LHCN-M2 (cell line): ENCODE data around the gene HAGH. TPM values are rescaled to one million over a fixed set of nuclear protein-coding genes. Genes with fewer than 3 reads are reported as not detected.

ENCODE experiments used
- DNase-seq: peaks from one replicate; pipeline ENCODE4 v3.0.0-alpha.2; 2012; ENCODE audit warnings: low read depth
- total RNA-seq: library from RNA; depleted of rRNA; stranded (reverse); fragments of >200 nt; gene quantifications from 2 replicates; pipeline ENCODE4 v1.2.3, GENCODE V29; 2014

The HAGH gene
- total RNA-seq, 1 experiment from 2014 or later = 45.2 TPM

DNA sequence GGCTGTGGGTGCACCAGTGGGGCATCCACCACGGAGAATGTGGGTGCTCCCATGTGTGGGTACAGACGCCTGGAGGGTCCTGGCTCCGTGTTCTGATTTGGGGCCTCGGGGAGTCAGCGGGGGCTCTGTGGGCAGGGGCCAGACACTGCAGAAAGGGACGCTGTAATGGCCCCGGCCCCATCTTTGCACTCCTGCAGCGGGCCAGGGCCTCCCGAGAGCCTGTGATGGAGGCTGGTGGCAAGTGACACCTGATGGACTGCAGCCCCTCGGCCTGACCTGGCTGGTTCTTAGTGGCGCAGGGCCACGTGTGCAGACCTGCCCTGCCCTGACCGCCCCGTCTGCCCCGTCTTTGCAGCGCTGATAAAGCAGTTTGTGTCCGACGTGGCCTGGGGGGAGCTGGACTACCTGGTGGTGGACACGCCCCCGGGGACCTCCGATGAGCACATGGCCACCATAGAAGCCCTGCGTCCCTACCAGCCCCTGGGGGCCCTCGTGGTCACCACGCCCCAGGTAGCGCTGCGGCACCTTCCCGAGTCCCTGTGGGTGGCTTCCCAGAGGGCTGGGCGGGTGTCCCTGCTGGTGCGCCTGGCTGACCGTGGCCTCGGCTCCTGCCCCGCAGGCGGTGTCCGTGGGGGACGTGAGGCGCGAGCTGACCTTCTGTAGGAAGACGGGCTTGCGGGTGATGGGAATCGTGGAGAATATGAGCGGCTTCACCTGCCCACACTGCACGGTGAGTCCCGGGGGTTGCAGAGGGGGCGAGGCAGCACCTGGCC, 39.1 kb downstream of the HAGH start:
- no peak for DNase-seq

DNA sequence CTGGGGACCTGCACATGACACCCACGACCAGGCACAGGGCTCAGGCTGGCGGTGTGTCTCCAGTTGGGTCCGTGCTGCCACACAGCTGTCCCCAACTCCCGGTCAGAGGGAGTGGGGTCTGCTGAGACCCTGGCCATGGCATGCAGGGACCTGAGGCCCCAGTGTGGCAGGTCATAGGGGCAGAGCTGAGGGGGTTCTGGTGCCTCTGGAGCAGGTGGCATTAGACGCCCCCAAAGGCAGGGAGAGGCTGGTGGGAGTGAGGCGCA, 39.6 kb downstream of the HAGH start:
- no peak for DNase-seq

DNA sequence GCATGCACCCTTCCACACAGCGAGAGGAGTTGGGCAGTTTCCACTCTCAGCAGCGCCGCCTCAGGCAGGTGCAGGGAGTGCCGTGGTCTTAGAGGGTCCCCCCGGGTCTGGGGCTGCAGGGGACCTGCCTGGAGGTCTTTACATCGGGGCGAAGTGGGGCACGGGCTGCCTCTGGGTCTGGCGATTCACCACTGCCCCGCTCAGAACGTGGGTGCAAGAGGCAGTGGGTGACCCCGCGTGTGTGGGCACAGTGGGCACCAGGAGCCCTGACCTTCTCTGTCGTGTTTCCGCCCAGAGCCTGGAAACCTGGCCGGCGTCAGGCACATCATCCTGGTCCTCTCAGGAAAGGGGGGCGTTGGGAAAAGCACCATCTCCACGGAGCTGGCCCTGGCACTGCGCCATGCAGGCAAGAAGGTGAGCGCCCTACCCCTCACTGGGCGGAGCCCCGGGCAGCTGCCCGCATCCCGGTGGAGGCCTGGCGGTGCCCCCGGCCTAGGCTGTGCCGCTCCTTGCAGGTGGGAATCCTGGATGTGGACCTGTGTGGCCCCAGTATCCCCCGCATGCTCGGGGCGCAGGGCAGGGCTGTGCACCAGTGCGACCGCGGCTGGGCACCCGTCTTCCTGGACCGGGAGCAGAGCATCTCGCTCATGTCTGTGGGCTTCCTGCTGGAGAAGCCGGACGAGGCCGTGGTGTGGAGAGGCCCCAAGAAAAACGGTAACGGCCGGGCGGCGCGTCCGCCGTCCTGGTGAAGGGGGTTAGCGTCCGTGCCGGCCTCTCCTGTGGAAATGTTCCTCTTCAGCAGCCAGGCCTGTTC, 40.2 kb downstream of the HAGH start:
- no peak for DNase-seq

DNA sequence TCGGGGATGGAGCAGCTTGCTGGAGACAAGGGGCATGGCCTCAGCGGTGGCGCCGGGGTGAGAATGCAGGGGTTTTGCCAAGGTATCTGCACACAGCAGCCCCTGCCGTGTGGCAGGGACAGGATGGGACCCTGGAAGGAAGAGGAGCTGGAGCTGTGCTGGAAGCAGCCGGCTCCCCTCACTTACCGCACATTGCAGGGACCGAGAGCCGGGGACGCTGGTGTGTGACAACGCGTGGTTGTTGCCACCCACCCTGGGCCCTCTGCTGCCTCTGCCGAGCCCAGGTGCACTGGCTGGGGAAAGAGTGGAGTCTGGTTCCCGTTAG, 40.8 kb downstream of the HAGH start:
- no peak for DNase-seq

DNA sequence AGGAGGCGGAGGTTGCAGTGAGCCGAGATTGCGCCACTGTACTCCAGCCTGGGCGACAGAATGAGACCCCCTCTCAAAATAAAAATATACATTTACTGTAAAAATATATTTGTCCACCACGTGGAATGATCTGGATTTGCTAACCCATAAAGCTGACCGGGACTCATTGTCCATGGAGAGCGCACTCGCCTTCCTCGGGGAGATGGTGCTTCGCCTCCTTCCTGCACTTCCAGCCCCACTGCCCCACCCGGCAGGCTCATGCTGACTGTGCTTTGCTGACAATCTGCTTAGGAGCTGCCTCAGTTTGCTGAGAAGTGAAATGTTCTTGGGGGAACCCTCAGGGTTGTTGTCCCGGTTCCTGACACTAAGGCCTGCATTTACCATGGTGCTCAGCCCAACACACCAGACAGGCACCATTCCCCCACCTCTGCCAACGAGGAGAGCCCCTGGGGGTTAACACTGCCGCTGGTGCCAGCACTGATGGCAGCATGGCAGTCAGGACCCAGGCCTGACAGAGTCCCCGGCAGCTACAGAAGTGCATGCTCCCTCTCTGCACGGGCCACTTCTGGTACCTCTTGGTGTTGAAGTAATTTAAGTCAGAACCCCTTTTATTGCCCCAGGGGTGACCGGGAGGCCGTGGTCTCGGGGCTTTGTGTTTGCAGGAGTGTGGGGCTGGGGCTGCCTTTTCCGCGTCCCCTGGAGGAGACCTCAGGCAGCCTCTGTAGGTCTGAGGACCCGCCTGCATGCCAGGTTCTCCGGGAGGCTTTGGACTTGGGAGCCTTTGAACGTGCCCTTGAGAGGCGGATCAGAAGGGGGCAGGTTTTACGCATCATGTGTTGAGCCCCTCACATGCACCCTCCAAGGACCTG, 41.4 kb downstream of the HAGH start:
- no peak for DNase-seq

DNA sequence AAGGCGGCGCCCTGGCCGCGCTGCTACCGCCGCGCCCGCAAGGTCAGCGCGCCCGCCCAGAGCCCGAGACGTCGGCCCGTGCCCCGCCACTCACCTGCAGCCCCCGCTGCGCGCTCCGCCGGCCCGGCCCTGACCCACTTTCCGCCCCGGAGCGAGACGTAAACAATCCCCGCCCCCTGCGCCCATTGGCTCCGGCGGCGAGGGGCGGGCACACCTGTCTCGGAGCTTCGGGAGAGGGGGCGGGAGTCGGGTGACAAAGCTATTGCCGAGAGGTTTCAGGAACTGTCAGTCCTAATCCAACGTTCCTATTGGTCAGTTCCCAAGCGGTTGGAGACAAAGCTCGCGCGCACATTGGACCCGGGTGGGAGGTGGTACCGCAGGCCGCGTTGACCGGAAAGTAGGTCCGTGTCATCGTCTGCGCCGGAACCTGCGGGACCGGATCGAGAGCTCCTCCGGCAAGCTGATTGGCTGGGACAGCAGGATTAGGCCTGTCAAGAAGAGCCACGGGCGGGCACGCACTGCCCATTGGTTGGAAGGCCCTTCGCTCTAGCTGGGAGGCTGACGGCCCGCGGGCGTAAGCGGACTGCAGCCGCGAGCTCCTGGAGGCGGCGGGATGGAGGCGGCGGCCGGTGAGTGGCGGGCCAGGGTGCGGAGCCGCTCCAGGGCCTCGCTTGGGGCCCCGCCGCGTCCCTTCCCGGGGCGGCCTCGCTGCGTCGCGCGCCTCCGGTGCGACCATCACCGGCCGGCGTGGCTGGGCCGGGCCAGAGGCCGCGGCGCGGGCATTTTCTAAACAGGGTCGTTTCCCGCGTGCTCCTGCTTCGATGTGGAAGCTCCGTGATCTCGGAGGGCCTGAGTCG, 44.0 kb downstream of the HAGH start, which contains the start of the genes NUBP2 and SPSB3:
Gene NUBP2 (plus strand): TSS at position 553 of the 857 bp plus-strand sequence. CDS start 61 bp downstream, at position 614.
Gene SPSB3 (minus strand): TSS at position 164 of the 857 bp plus-strand sequence. CDS start 1,088 bp downstream, outside the sequence.
- peak; percentile 100 for DNase-seq

GRCh38 chr16:1781758-1782407, 44.7 kb downstream of the HAGH start:
- no peak for DNase-seq

DNA sequence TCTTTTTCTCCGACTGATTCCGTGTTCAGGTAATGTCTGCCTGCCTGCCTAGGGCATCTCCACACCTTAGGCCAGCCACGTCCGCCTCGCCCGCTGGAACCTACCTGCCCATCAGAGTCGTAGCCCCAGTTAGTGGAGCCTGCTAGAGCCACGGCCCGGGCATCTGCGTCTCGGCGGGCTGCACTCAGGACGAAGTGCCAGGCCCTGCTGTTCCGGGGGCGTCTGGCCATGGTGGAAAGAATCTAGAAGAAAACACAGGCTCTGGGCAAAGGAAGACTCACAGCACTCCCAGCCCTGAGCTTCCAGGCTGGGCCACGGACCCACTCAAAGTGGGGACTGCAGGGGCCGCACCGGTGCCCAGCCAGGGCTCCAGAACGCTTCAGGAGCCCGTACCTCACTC, 45.4 kb downstream of the HAGH start:
- no peak for DNase-seq

- no peak for DNase-seq
Observed at GRCh38 chr16:1780677-1781072, 46.0 kb downstream of the HAGH start.

DNA sequence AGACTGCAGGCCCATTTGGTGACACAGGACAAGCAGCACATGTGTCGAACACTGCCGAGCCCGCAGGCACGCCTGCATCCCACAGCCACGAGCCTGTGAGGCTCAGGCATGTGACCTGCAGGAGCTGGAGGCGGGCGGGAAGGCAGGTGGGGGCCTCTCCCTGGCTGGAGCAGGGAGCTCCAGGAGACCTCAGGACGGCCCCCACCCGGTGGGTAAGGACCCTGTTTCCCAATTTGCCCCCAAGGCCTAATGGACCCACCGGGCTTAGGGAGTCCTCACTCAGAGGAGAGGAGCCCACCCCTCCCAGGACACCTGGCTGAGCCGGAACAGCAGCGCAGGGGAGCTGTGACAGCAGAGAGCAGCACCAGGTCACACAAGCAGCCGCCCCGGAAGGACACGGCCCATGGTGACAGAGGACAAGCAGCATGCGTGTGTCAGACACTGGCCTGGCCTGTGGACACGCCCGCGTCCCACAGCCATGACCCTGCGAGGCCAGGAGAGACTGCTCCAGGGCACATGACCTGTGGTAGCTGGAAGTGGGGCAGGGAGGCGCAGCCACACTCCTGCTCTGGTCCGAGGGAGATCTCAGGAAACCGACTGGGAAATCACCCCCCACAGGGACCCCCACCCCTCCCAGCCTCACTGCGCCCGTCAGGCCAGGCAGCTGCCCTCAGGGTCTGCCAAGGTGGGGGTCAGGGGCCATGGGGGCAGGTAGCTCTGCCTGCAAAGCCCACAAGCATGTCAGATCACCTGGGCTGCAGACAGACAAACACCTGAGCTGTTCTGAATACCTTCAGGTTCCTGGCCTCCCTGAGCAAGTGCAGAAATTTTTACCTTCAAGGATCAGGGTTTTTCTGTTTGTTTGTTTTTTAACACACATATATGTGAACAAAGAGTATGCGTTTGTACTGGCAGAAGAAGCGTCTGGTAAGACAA, 46.6 kb downstream of the HAGH start:
- no peak for DNase-seq

DNA sequence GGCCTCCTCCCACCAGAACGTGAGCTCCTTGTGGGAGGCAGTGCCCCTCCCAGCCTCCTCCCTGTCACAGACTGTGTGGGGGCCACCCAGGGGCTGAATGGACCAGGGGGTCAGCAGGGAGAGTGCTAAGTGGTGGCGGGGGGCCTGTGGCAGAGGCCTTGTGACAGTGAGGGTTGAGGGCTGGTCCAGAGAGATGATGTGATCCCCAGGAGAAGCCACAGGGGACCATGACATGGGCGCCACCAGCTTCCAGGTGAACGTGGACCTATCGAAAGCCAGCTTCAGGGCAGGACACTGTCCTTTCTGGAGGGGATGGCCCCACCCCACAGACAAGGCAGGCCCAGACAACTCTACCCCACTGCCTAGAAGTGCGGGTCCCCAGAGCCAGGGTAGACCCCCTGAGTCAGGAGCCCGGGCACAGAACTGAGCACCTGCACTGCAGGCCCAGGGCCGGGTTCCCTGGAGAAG, 47.4 kb downstream of the HAGH start:
- DNase-seq = no peak

DNA sequence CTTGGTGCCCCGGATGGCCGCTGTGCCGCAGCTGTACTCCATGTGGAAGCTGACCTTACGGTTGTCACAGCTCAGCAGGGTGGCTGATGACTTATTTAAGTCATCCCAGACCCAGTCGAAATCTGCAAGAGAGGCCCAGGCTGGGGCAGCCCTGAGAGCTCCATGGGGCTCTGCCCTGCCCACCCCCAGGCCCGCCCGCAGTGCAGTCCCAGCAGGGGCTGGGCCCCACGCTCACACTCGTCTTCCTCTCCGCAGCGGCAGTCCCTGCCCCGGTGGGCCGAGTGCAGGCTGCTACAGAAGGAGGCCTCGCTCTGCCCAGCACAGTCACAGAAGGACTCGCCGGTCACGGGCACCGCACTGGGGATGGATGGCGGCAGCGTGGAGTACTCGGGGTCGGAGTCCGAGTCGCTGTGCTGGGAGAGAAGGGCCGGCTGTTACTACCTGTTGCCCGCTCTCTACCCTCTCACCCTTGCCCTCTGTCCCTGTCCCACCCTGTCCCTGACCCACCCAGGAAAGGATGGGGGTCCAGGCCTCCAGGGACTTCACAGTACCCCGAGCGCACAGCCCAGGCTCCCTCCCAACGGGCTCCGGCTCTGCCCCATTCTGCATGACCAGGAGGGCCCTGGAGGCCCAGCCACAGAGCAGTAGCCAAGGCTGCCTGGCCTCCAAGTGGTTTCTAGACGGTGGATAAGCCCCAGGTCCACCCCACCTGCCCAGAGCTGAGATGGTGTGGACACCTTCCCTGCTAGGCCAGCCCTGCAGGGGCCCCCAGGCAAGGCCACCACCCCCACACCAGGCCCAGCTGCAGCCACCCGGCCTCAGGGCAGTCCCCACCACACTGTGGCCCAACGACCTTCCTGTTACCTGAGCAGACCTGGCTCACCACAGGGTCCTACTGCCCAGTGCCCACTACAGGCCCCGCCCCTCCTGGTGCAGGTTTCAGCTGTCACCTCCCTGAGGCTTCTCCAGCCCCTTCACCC, 48.1 kb downstream of the HAGH start:
- no peak for DNase-seq

DNA sequence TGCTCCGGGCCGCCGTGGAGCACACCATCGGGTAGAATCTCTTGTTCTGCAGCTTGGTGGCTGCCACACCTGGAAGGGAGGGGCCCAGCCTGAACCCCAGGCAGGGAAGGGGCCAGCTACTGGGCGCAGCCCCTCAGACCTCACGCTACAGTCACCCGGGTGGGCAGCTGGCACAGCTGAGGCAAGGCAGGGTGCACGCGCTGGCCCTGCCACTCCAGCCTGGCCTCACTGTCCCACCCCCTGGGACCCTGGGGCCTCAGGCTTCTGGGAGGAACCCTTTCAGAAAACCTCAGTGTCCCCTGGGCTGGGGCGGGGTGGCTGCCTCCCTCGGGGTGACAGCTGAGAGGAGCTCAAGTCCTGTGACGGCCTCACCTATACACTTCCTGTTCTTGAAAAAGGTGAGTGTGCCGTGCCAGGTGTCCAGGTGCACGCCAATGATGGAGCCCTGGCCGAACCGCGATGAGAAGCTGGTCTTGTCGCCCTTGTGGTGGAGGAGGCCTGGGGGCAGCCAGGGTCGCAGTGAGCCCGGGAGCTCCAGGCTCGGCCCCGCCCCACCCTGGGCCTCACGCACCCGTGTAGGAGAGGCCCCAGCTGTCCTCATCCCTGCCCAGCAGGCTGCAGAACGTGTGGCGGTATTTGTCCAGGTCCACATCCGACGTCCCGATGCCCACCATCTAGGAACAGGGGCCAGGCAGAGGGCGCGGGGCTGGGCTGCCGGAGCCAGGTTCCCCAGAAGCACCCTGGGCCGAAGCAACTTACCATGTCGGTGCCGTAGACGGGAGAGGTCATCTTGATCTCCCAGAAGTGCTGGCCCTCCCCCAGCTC, 49.0 kb downstream of the HAGH start:
- DNase-seq = no peak

- DNase-seq = no peak
Observed at GRCh38 chr16:1776991-1777374, 49.6 kb downstream of the HAGH start.

- no peak for DNase-seq
Observed at GRCh38 chr16:1776672-1776955, 50.0 kb downstream of the HAGH start.

- DNase-seq = no peak
Observed at GRCh38 chr16:1775846-1776671, 50.6 kb downstream of the HAGH start.
